Hematopoietic multipotent progenitor cell treated with erythropoietin and hydrocortisone succinate and interleukin-3 and kit ligand, for 17 days (in vitro differentiated cells): ENCODE data around the gene TMCO2.
"Not testable (repeated sequence)": the region's sequence is repeated elsewhere in the genome, so short reads cannot be mapped to it uniquely, and the experiment has no call there.

ENCODE experiments used
- DNase-seq: peaks from one replicate; pipeline ENCODE4 v3.0.0-alpha.2; 2015; ENCODE audit warnings: low spot score

Gene TMCO2

GRCh38 chr1:40247655-40248054 is at the start of gene TMCO2:
TSS of gene TMCO2 (plus strand) at chr1:40247937. CDS start at chr1:40247994, 57 bp downstream.
- DNase-seq, result no peak

- no peak for DNase-seq
Measured at GRCh38 chr1:40199126-40199525, 48.6 kb upstream of the TMCO2 start.

GRCh38 chr1:40204856-40205255 is 42.9 kb upstream of the TMCO2 start:
- no peak for DNase-seq

DNA sequence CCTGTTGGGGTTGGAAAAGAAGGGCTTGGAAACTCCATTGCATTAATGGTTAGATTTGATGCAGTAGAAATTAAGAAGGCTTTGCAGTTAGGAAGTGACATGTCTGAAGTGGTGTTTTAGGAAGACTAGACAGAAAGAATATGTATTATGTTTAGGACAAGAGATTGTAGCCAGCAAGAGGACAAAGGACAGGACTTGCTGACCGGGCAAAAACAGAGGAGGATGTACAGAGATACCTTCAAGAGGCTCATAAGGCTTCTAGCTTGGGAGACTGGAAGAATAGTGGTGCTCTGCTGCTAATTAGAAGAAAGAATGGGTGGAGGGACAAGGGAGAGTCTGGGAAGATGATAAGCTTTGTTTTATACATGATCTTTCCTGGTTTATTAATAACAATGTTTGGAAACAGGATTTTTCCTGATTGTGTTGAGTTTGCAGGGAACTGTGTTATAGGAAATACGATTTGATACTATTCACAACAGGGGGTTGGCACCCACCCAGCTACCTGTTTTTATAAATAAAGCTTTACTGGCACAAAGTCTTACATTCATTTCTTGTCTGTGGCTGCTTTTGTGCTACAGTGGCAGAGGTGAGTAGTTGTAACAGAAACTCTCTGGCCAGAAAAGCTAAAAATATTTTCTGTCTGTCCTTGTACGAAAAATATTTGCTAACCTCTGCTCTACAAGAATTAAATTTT is 37.1 kb upstream of the TMCO2 start:
- no peak for DNase-seq

- DNase-seq, result no peak
Measured at GRCh38 chr1:40218333-40218732, 29.4 kb upstream of the TMCO2 start.

GRCh38 chr1:40221471-40221905 is 26.2 kb upstream of the TMCO2 start:
- not testable (repeated sequence) for DNase-seq

GRCh38 chr1:40221977-40222772 is 25.6 kb upstream of the TMCO2 start:
- no peak for DNase-seq

- DNase-seq, result no peak
Measured at GRCh38 chr1:40224040-40224439, 23.7 kb upstream of the TMCO2 start.

DNA sequence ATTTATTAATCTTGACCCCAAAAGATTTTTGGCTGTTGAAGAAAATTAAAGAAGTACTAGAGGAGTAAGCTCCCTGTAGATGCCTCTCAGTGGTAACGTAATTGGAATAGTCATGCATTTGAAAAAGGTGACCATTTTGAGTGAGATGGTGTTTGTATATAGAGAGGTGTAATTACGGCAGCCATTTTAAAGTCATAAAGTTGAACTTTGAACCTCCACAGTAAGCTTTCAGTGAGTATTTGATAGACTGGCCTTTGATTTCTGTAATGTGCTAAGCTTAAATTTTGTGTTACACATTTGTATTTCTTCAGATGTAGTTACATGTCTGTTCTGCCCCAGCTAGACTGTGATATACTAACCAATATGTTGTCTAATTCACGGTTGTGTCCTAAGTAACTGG is 21.5 kb upstream of the TMCO2 start:
- DNase-seq, result no peak

- no peak for DNase-seq
Measured at GRCh38 chr1:40232444-40232843, 15.3 kb upstream of the TMCO2 start.

DNA sequence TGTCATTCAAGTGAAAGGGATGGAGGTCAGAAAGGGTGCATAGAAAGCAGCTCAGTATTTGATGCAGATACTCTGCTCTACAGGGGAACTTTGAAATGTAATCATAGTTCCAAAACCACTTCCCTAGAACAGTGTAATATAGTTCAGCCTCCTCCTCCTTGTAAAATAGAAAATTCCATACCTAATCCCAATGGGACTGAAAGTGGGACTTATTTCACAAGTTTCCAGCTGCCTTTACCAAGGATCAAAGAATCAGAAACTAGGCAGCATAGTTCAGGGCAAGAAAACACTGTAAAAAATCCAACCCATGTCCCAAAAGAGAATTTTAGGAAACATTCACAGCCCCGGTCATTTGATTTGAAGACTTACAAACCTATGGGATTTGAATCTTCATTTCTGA is 8.1 kb upstream of the TMCO2 start:
- no peak for DNase-seq

DNA sequence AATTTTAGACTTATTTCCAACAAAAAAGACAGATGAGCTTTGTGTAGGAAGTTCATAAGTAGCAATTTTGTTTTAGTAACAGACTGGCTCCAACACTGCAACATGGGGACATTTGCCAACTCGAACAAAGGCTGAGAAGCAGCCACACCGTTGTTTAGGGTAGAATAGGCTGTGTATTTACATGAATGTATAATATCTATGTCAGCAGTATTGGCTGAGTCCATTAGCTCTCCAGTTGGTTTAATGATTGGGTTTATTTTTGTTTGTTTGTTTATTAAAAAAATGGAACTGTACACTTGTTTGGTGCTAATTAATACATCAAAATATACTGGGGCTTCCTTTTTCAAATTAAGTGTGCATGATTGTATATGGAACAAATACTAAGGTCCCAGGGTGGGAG is 7.3 kb upstream of the TMCO2 start:
- no peak for DNase-seq

GRCh38 chr1:40241362-40241761 is 6.4 kb upstream of the TMCO2 start:
- no peak for DNase-seq

DNA sequence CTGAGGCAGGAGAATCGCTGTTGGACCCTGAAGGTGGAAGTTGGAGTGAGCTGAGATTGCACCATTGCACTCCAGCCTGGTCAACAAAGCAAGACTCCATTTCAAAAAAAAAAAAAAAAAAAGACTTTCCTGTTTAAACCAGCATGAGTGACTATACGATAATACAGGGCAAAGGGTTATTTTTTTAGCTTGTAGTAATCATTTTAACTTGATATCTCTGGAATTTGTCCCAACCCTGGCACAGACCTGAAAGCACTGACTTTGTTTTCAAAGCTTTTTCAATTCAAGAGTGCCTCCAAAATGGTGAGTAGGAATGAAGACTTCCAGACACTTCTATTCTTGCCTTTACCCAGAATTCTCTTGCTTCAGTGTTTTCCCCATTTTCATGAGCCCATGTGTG is 4.4 kb upstream of the TMCO2 start:
- DNase-seq, result no peak

- no peak for DNase-seq
Measured at GRCh38 chr1:40244138-40244744, 3.5 kb upstream of the TMCO2 start.

DNA sequence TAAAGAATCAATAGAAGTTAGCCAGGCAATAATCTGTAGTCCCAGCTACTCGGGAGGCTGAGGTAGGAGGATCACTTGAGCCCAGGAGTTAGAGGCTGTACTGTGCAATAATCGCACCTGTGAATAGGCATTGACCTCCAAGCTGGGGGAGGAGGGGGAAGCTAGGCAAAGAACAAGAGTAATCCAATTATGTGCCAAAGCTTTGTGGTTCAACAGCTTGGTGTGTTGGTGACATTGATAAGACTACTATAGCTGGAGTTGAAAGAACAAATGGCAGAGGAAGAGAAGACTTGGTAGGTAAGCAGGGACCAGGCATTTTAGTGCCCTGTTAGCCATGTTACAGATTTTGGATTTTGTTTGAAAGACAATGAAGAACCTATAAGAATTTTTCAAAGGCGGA is 2.1 kb upstream of the TMCO2 start:
- no peak for DNase-seq

DNA sequence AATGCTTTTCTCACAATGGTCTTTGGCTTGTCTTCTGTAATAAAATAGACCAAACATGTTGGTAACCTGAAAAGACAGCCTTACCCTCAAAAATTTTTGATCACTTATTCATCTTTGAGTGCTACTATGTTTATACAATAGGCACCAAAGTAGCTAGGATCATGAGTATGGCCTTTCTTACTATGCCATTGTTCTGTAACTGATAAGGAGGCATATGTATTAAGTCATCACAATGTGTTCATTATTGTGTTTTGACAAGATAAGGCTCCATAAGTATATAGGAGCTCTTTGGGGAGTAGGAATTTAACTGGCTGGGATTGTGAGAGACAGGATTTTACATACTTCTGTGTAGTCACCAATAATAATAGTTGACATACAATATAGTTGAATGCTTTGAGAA is 675 bp downstream of the TMCO2 start:
- DNase-seq, result no peak

GRCh38 chr1:40251456-40251855 is 3.7 kb downstream of the TMCO2 start:
- DNase-seq, result no peak

GRCh38 chr1:40252601-40253000 is 4.9 kb downstream of the TMCO2 start:
- no peak for DNase-seq

GRCh38 chr1:40255231-40255630 is 7.5 kb downstream of the TMCO2 start:
- no peak for DNase-seq

DNA sequence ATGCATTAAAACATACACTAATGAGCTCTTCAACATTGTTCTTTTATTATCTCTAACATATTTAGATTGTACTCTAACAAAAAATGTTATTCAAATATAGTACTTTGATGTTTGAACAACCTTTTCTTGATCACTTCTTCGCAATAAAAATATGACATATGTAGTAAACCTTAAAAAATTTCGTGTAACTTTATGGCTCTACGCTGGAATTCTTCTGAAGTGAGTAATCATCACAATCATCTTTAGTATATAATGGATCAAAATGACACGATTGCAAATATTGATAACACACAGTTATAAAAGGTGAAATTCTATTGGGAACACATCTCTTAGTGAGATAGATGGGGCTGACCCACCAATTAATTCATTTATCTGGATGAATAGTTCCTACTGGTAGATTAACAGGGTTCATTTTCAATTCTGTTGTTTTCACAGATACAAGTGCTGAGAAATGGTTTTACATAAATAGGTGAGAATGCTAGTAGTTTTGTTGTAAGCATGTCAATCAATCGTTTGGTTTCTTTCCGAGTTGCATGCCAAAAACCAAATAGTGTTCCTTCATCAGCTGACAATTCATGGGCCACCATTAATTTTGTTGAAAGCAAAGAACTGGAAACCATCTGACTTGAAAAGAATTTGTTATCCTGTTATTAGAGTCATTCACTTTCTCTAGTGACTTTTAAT is 8.8 kb downstream of the TMCO2 start:
- no peak for DNase-seq

DNA sequence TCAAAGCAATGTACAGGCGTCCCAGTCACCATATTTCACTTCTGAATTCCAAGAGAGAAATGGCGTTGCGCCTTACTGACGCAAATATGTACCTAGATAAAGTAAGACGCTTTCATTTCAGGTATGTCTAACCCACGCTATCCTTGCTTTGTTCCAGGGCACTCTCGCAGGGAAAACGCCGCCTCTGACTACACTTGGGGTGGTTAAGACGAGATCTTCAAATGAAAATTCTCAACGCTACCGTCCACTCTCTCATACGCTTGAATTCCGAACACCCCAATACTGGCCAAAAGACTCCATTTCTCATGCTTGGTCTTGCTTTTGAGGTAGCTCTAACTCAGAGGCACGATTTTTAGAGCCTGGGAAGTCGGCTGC is 9.6 kb downstream of the TMCO2 start:
- no peak for DNase-seq
